ENCODE measurements around the gene GPRIN1. TPM values are rescaled to one million over a fixed set of nuclear protein-coding genes. Genes with fewer than 3 reads are reported as not detected.

The GPRIN1 gene
- total RNA-seq: 1 to 10 TPM in 1 of 4 donors, under 1 TPM in 1, not detected in 2; 0.40 to 1.4 TPM

- Histone ChIP-seq H3K27me3 (peaks cover 0 to 8% of the 10 kb centered on the region in 2 donors), H3K36me3 (no peaks in the 10 kb centered on the region), H3K27ac (no peak within 1 kb of the TSS), H3K4me1 (peaks cover 0 to 9% of the 10 kb centered on the region in 2 donors), H3K9me3 (no peaks in the 10 kb centered on the region), H3K4me3 (peak within 1 kb of the TSS; percentile 25 to 31)
- TF ChIP-seq, protein P1, sequence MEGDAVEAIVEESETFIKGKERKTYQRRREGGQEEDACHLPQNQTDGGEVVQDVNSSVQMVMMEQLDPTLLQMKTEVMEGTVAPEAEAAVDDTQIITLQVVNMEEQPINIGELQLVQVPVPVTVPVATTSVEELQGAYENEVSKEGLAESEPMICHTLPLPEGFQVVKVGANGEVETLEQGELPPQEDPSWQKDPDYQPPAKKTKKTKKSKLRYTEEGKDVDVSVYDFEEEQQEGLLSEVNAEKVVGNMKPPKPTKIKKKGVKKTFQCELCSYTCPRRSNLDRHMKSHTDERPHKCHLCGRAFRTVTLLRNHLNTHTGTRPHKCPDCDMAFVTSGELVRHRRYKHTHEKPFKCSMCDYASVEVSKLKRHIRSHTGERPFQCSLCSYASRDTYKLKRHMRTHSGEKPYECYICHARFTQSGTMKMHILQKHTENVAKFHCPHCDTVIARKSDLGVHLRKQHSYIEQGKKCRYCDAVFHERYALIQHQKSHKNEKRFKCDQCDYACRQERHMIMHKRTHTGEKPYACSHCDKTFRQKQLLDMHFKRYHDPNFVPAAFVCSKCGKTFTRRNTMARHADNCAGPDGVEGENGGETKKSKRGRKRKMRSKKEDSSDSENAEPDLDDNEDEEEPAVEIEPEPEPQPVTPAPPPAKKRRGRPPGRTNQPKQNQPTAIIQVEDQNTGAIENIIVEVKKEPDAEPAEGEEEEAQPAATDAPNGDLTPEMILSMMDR (IDR thresholded peaks at IDR 0.05): peak in 1 of 4 experiments; percentile 20
- TF ChIP-seq POLR2A (IDR thresholded peaks at IDR 0.05): no peak
- DNase-seq: no peak
- intact Hi-C loops (cut with DNase I; ENCODE audit: low total_unique reads): no loop called here
Measured at GRCh38 chr5:176609724-176610434, at the start of gene GPRIN1. GPRIN1 (minus strand) TSS chr5:176610156; CDS start chr5:176599834, 10,322 bp downstream.

- no peaks in the 10 kb centered on the region for H3K9me3 ChIP-seq
- H3K4me3 ChIP-seq: no peak overlapping the region
- peaks cover 0 to 5% of the 10 kb centered on the region in 2 donors for H3K27me3 ChIP-seq
- no peaks in the 10 kb centered on the region for H3K36me3 ChIP-seq
- DNase-seq: no peak
- H3K4me1 ChIP-seq: no peaks in the 10 kb centered on the region
- intact Hi-C loops (cut with DNase I; ENCODE audit: low total_unique reads): no loop called here
- no peak overlapping the region for H3K27ac ChIP-seq
- no peak for TF ChIP-seq POLR2A (IDR thresholded peaks at IDR 0.05)
Measured at GRCh38 chr5:176659512-176659839, 49.5 kb upstream of the GPRIN1 start.

- Histone ChIP-seq H3K9me3 (no peaks in the 10 kb centered on the region), H3K4me1 (no peaks in the 10 kb centered on the region), H3K27ac (no peak overlapping the region), H3K27me3 (peaks cover 0 to 5% of the 10 kb centered on the region in 2 donors), H3K36me3 (no peaks in the 10 kb centered on the region), H3K4me3 (no peak overlapping the region)
- TF ChIP-seq POLR2A (IDR thresholded peaks at IDR 0.05): no peak
- TF ChIP-seq, protein P1 (IDR thresholded peaks at IDR 0.05): no peak
- intact Hi-C loops (cut with DNase I; ENCODE audit: low total_unique reads): no loop called here
- DNase-seq: no peak
Measured at GRCh38 chr5:176658817-176659511, 49.0 kb upstream of the GPRIN1 start.

GRCh38 chr5:176658007-176658599, 48.1 kb upstream of the GPRIN1 start:
- TF ChIP-seq, protein P1 (IDR thresholded peaks at IDR 0.05): peak; percentile 62 to 79 (median 68)
- TF ChIP-seq POLR2A (IDR thresholded peaks at IDR 0.05): no peak
- no peak overlapping the region for H3K27ac ChIP-seq
- no peak overlapping the region for H3K4me3 ChIP-seq
- no peaks in the 10 kb centered on the region for H3K9me3 ChIP-seq
- no peaks in the 10 kb centered on the region for H3K4me1 ChIP-seq
- no peaks in the 10 kb centered on the region for H3K36me3 ChIP-seq
- intact Hi-C loops (cut with DNase I; ENCODE audit: low total_unique reads): no loop called here
- H3K27me3 ChIP-seq: peaks cover 0 to 4% of the 10 kb centered on the region in 2 donors
- DNase-seq: peak; percentile 42 to 46

GRCh38 chr5:176656467-176656990, 46.6 kb upstream of the GPRIN1 start:
- intact Hi-C loops (cut with DNase I; ENCODE audit: low total_unique reads): no loop called here
- no peak for DNase-seq
- H3K4me3 ChIP-seq: no peak overlapping the region

More at GRCh38 chr5:176656467-176656990, 46.6 kb upstream of the GPRIN1 start:
- no peak overlapping the region for H3K27ac ChIP-seq
- no peaks in the 10 kb centered on the region for H3K4me1 ChIP-seq
- no peaks in the 10 kb centered on the region for H3K27me3 ChIP-seq
- no peaks in the 10 kb centered on the region for H3K36me3 ChIP-seq
- H3K9me3 ChIP-seq: no peaks in the 10 kb centered on the region
- TF ChIP-seq POLR2A (IDR thresholded peaks at IDR 0.05): no peak
- TF ChIP-seq, protein P1 (IDR thresholded peaks at IDR 0.05): no peak
